Measurements from ENCODE around the gene ARID1A.

Gene ARID1A

GRCh38 chr1:26827106-26827604 lies 131.3 kb downstream of the ARID1A start:
- TF ChIP-seq, protein P1, sequence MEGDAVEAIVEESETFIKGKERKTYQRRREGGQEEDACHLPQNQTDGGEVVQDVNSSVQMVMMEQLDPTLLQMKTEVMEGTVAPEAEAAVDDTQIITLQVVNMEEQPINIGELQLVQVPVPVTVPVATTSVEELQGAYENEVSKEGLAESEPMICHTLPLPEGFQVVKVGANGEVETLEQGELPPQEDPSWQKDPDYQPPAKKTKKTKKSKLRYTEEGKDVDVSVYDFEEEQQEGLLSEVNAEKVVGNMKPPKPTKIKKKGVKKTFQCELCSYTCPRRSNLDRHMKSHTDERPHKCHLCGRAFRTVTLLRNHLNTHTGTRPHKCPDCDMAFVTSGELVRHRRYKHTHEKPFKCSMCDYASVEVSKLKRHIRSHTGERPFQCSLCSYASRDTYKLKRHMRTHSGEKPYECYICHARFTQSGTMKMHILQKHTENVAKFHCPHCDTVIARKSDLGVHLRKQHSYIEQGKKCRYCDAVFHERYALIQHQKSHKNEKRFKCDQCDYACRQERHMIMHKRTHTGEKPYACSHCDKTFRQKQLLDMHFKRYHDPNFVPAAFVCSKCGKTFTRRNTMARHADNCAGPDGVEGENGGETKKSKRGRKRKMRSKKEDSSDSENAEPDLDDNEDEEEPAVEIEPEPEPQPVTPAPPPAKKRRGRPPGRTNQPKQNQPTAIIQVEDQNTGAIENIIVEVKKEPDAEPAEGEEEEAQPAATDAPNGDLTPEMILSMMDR (IDR thresholded peaks at IDR 0.05; ENCODE audit: low read depth, low read length), result no peak
- H3K4me3 ChIP-seq (ENCODE audit: low read depth, low read length), result peak overlapping the region; percentile 72

- H3K4me3 ChIP-seq (ENCODE audit: low read depth, low read length), result peak overlapping the region; percentile 72
- TF ChIP-seq, protein P1 (IDR thresholded peaks at IDR 0.05; ENCODE audit: low read depth, low read length), result no peak
These were observed 131.8 kb downstream of the ARID1A start for GRCh38 chr1:26827663-26828062.

DNA sequence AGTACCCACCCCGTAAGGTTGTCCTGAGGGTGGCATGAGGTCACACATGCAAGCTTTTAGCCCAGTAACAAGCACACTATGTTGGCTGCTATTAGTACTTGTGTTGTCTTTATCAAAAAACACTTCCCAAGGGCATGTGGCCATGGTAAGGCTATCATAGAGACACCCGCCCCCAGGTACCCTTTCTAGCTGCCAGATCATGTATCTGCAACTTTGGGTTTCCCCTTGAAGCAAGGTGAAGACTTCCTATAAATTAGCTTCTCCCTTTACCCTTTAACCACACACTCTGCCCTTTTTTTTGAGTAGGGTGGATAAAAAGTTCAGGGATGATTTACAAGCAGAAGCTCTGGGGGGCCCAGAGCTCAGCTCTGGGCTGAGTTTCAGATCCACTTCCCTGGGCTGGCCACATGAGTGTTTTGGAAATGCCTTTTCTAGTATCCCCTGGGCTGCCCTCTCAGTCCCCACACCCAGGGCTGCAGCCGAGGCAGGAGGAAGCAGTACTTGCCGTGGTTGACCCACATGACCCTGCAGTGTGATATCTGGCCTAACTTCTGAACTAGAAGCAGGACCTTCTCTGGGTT lies 132.7 kb downstream of the ARID1A start:
- TF ChIP-seq, protein P1 (IDR thresholded peaks at IDR 0.05; ENCODE audit: low read depth, low read length), result no peak
- no peak overlapping the region for H3K4me3 ChIP-seq (ENCODE audit: low read depth, low read length)

- TF ChIP-seq, protein P1 (IDR thresholded peaks at IDR 0.05; ENCODE audit: low read depth, low read length), result no peak
- no peak overlapping the region for H3K4me3 ChIP-seq (ENCODE audit: low read depth, low read length)
These were observed 133.5 kb downstream of the ARID1A start for GRCh38 chr1:26829184-26829911.

DNA sequence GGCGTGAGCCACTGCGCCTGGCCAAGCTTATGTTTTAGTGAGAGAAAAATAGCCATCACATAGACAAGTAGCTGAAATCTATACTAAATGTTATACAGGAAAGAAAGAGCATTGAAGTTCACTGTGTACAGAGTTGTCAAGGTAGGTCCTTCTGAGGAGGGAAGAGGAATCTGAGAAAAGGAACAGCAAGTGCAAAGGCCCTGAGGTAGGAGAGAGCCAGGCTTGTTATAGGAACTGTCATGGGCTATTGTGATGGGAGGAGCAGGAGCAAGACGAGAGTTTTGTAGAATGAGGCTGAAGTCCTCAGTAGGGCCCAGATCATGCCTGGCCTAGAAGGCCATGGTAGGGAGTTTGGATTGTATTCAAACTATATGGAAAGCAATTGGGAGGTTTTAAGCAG lies 135.2 kb downstream of the ARID1A start:
- TF ChIP-seq, protein P1 (IDR thresholded peaks at IDR 0.05; ENCODE audit: low read depth, low read length), result no peak
- no peak overlapping the region for H3K4me3 ChIP-seq (ENCODE audit: low read depth, low read length)
